ENCODE measurements around the gene SORBS2. TPM values are rescaled to one million over a fixed set of nuclear protein-coding genes. Genes with fewer than 3 reads are reported as not detected.

The SORBS2 gene
- total RNA-seq, 1 experiment from 2014 or later, result 9.7 TPM

DNA sequence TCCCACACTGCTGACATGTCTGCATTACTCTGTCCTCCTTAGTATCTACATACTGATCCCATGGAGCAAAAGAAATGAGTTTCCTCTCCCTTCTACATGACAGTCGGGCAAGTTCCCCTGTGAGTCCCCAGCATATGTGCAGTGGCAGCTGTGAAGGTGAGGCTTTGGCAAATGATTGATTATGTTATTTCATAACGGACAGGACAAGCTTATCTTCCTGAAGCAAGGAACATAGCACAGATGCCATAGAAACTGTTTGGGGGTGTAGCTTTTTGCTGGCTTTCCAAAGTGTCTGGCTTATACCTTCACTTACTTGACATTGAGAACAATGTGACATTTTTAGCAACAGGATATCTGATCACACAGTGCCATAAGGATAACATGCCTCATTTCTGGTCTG, 139.8 kb downstream of the SORBS2 start:
- no peak overlapping the region for H2BK15ac ChIP-seq (ENCODE audit: low read depth, low read length)
- no peak overlapping the region for H3K9ac ChIP-seq (ENCODE audit: extremely low read depth, insufficient read length, low read length)
- H2BK12ac ChIP-seq (ENCODE audit: insufficient read length, low read depth, low read length), result no peak overlapping the region
- H2AK5ac ChIP-seq (ENCODE audit: insufficient read length, low read length), result no peak overlapping the region
- Mint-ChIP-seq H3K27me3 (ENCODE audit: low read depth) (no peaks in the 10 kb centered on the region), H3K4me3 (no peak overlapping the region), H3K36me3 (ENCODE audit: insufficient read depth in 1 of 3, low read depth in 3 of 3) (peaks cover 4 to 31% (median 24%) of the 10 kb centered on the region in 3 experiments), H3K4me1 (0 out of 4 replicates have a peak, but pooled peaks cover 0 to 2% of the 10 kb centered on the region in 2 experiments), H3K9me3 (no peaks in the 10 kb centered on the region), H3K27ac (no peak overlapping the region)
- H2BK5ac ChIP-seq (ENCODE audit: insufficient read length, low read length), result no peak overlapping the region
- no peaks in the 10 kb centered on the region for H3K79me1 ChIP-seq (ENCODE audit: insufficient read depth, low read depth, low read length, poor library complexity, severe bottlenecking)
- no peak for TF ChIP-seq CTCF (conservative IDR thresholded peaks at IDR 0.05)
- H3K4me2 ChIP-seq (ENCODE audit: insufficient read depth, insufficient read length, low read length), result no peak overlapping the region
- H3T11ph ChIP-seq (ENCODE audit: low read length), result no peak overlapping the region
- H3K14ac ChIP-seq (ENCODE audit: insufficient read depth, low read length), result no peak overlapping the region
- no peak overlapping the region for H3K27ac ChIP-seq (ENCODE audit: insufficient read length, low read depth, low read length)
- no peaks in the 10 kb centered on the region for H3K79me2 ChIP-seq (ENCODE audit: insufficient read depth, low read length)
- no peak overlapping the region for H4K91ac ChIP-seq (ENCODE audit: insufficient read length, low read depth, low read length)
- H3K18ac ChIP-seq (ENCODE audit: insufficient read length, low read depth, low read length), result no peak overlapping the region
- no peaks in the 10 kb centered on the region for H3K9me3 ChIP-seq (ENCODE audit: control insufficient read depth, low read depth, low read length)
- H3K4me1 ChIP-seq (ENCODE audit: insufficient read depth, low read length), result no peaks in the 10 kb centered on the region
- no peak overlapping the region for H4K5ac ChIP-seq (ENCODE audit: insufficient read length, low read depth, low read length)
- no peak overlapping the region for H2BK20ac ChIP-seq (ENCODE audit: low read depth, low read length, poor library complexity, severe bottlenecking)
- no peaks in the 10 kb centered on the region for H3K23me2 ChIP-seq (ENCODE audit: insufficient read length, low read depth, low read length, poor library complexity, severe bottlenecking)
- no peak overlapping the region for H4K8ac ChIP-seq (replicated peaks; ENCODE audit: insufficient read length, low read depth, low read length)
- no peak overlapping the region for H3K4ac ChIP-seq (ENCODE audit: low read depth, low read length)
- H4K20me1 ChIP-seq (ENCODE audit: control insufficient read depth, insufficient read depth, insufficient read length), result no peaks in the 10 kb centered on the region
- no peak for DNase-seq
- H2BK120ac ChIP-seq (ENCODE audit: low read depth, low read length, poor library complexity, severe bottlenecking), result no peak overlapping the region
- H3K27me3 ChIP-seq (ENCODE audit: insufficient read depth, low read length), result no peaks in the 10 kb centered on the region
- no peak overlapping the region for H2AFZ ChIP-seq (ENCODE audit: low read length)
- WGBS (ENCODE audit: extremely low coverage, insufficient read length, low lambda C conversion rate), result no CpG with 5 or more reads among the region's 2 CpGs
- H3K56ac ChIP-seq (ENCODE audit: insufficient read length, low read depth, low read length), result no peak overlapping the region
- H3K23ac ChIP-seq (ENCODE audit: insufficient read length, low read depth, low read length), result no peak overlapping the region
